HEK293T (cell line): Measurements from ENCODE around the gene MXD3.

ENCODE experiments used
- CTCF ChIA-PET: fragments of 350-600 bp; formaldehyde crosslinking; extraction: SDS; loops from one replicate; lab custom pipeline; 2021; ENCODE audit warnings: antibody characterized with exemption, inconsistent platforms; lab: Yijun Ruan, JAX
- POLR2A ChIA-PET: fragments of 350-600 bp; formaldehyde crosslinking; extraction: SDS; loops from one replicate; lab custom pipeline; 2020; ENCODE audit warnings: antibody characterized with exemption, inconsistent platforms; lab: Yijun Ruan, JAX
- DNase-seq: peaks from one replicate; pipeline ENCODE4 v3.0.0; 2012; ENCODE audit warnings: mixed read lengths; ENCODE audit errors: extremely low spot score
- ARNT ChIP-seq: fragments of 450-650 bp; IDR thresholded peaks from 2 replicates; pipeline ENCODE4 v1.6.1; 2017; ENCODE audit warnings: mild to moderate bottlenecking
- BHLHE40 ChIP-seq: fragments of 450-650 bp; IDR thresholded peaks from 2 replicates; pipeline ENCODE4 v1.6.1; 2016; ENCODE audit warnings: mild to moderate bottlenecking, moderate library complexity, borderline replicate concordance
- CTBP1 ChIP-seq: fragments of 450-650 bp; IDR thresholded peaks from 2 replicates; pipeline ENCODE4 v1.6.1; 2016; ENCODE audit warnings: borderline replicate concordance
- ELF4 ChIP-seq: fragments of 450-650 bp; IDR thresholded peaks from 2 replicates; pipeline ENCODE4 v1.6.1; 2017; ENCODE audit warnings: antibody characterized with exemption
- FOXA1 ChIP-seq: fragments of 450-650 bp; IDR thresholded peaks from 2 replicates; pipeline ENCODE4 v1.6.1; 2016; ENCODE audit warnings: mild to moderate bottlenecking
- FOXK2 ChIP-seq: fragments of 450-650 bp; IDR thresholded peaks from 2 replicates; pipeline ENCODE4 v1.6.1; 2016; ENCODE audit warnings: mild to moderate bottlenecking
- FOXM1 ChIP-seq: fragments of 450-650 bp; IDR thresholded peaks from 2 replicates; pipeline ENCODE4 v1.6.1; 2017; ENCODE audit warnings: mild to moderate bottlenecking, borderline replicate concordance
- HDGF ChIP-seq: fragments of 450-650 bp; IDR thresholded peaks from 2 replicates; pipeline ENCODE4 v1.6.1; 2017; ENCODE audit warnings: antibody characterized with exemption, borderline replicate concordance
- L3MBTL2 ChIP-seq: fragments of 450-650 bp; conservative IDR thresholded peaks from 2 replicates; pipeline ENCODE4 v1.6.1; 2016; ENCODE audit warnings: mild to moderate bottlenecking
- LEF1 ChIP-seq: fragments of 450-650 bp; IDR thresholded peaks from 2 replicates; pipeline ENCODE4 v1.6.1; 2017; ENCODE audit warnings: mild to moderate bottlenecking, borderline replicate concordance
- NFRKB ChIP-seq: fragments of 450-650 bp; IDR thresholded peaks from 2 replicates; pipeline ENCODE4 v1.6.1; 2016; ENCODE audit warnings: mild to moderate bottlenecking, moderate library complexity
- SP1 ChIP-seq: fragments of 450-650 bp; IDR thresholded peaks from 2 replicates; pipeline ENCODE4 v1.6.1; 2017
- SUZ12 ChIP-seq: fragments of 450-650 bp; IDR thresholded peaks from 2 replicates; pipeline ENCODE4 v1.6.1; 2016; ENCODE audit warnings: mild to moderate bottlenecking
- TARDBP ChIP-seq: fragments of 450-650 bp; IDR thresholded peaks from 2 replicates; pipeline ENCODE4 v1.6.1; 2016
- ZNF384 ChIP-seq: fragments of 450-650 bp; IDR thresholded peaks from 2 replicates; pipeline ENCODE4 v1.6.1; 2016
- TF ChIP-seq, protein P1 (sequence below): fragments of 450-650 bp; IDR thresholded peaks from 2 replicates; pipeline ENCODE4 v1.6.1; 2016

MXD3 gene

GRCh38 chr5:177332031-177332895, 20.6 kb upstream of the MXD3 start:
- TF ChIP-seq BHLHE40 = no peak
- TF ChIP-seq L3MBTL2 = no peak
- TF ChIP-seq LEF1 = no peak
- TF ChIP-seq FOXK2 = no peak
- TF ChIP-seq NFRKB = no peak
- TF ChIP-seq FOXA1 = no peak
- TF ChIP-seq CTBP1 = no peak
- no peak for TF ChIP-seq ARNT
- no peak for TF ChIP-seq SUZ12
- no peak for TF ChIP-seq HDGF
- TF ChIP-seq FOXM1 = no peak
- TF ChIP-seq ZNF384 = no peak
- TF ChIP-seq ELF4 = no peak
- no peak for TF ChIP-seq SP1
- no peak for TF ChIP-seq TARDBP
- TF ChIP-seq, protein P1, sequence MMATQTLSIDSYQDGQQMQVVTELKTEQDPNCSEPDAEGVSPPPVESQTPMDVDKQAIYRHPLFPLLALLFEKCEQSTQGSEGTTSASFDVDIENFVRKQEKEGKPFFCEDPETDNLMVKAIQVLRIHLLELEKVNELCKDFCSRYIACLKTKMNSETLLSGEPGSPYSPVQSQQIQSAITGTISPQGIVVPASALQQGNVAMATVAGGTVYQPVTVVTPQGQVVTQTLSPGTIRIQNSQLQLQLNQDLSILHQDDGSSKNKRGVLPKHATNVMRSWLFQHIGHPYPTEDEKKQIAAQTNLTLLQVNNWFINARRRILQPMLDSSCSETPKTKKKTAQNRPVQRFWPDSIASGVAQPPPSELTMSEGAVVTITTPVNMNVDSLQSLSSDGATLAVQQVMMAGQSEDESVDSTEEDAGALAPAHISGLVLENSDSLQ = no peak
- no peak for DNase-seq
- ChIA-PET POLR2A (interaction anchor here (1.3 kb wide), 1 partner anchor 19 kb away, joined by 6 read pairs; the partner anchor contains the start of gene LMAN2), CTCF (no interaction called here)

DNA sequence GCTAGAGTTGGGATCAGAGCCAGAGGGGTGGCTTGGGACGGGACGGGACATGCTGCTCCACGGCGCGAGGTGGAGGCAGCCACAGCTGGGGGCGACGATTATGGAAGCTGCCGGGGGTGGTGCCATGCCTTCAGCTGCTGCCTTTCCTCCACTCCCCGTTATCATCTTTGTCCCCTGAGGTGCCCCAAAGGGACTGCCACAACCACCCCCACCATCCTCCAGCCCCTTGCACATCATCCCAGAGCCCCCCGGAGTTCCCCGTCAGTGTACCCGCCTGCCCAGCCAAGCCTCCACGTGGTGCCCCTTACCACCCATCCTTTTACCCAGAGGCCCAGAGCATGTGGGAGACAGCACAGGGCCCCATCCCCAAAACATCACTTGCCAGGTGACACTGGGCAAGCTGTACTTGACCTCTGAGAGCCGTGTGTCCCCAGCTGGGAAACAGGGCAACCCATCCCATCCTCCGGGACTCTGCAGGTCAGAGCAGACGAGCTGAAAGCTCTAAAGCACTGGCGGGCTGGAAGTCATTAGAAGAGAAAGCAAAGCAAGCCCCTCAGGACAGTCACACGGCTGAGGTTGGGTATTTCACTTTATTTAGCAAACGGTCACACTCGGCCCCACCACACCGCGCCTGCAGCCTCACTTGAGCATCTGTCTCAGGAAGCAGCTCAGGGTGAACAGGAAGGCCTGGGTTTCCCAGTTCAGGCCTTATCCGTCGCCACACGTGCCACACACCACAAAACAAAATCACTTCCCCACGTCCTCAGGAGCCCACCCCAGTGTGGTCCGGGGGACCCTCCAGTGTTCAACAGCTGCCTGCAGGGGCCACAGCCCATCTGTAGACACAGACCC, 19.5 kb upstream of the MXD3 start:
- DNase-seq = no peak
- CTCF ChIA-PET = no interaction called here
- POLR2A ChIA-PET = interaction anchor here (0.8 to 1.3 kb wide), 3 partner anchors 19 to 95 kb away, joined by 3 to 6 read pairs (median 6); partner anchors contain the start of gene LMAN2
- TF ChIP-seq FOXM1 (no peak), SP1 (no peak), NFRKB (no peak), BHLHE40 (no peak), ELF4 (no peak), CTBP1 (no peak), SUZ12 (no peak), FOXA1 (no peak), L3MBTL2 (no peak), ZNF384 (no peak), HDGF (no peak), TARDBP (no peak), ARNT (no peak), FOXK2 (no peak), LEF1 (no peak)
- TF ChIP-seq, protein P1 = no peak

DNA sequence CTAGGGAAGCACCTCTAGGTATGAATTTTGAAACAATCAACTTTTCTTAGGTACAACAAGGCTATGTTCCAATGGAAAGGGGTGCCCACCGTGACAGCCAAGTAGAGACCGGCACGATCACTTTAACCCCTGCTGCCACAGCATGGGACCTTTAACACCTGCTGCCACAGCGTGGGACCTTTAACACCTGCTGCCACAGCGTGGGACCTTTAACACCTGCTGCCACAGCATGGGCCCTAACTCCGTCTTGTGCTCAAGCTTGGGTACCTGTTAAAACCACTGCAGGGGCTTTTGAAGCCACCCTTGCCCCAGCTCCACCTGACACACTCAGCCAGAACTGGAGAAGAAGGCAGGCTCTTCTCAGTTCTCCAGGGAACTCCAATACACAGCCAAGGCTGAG, 18.2 kb upstream of the MXD3 start:
- no peak for TF ChIP-seq ZNF384
- no peak for TF ChIP-seq NFRKB
- no peak for TF ChIP-seq LEF1
- no peak for TF ChIP-seq CTBP1
- no peak for TF ChIP-seq L3MBTL2
- no peak for TF ChIP-seq SP1
- TF ChIP-seq BHLHE40 = no peak
- no peak for TF ChIP-seq HDGF
- no peak for TF ChIP-seq TARDBP
- TF ChIP-seq FOXA1 = no peak
- no peak for TF ChIP-seq FOXK2
- TF ChIP-seq SUZ12 = no peak
- TF ChIP-seq, protein P1 = no peak
- TF ChIP-seq FOXM1 = no peak
- no peak for TF ChIP-seq ELF4
- no peak for TF ChIP-seq ARNT
- ChIA-PET POLR2A (no interaction called here), CTCF (no interaction called here)
- no peak for DNase-seq

- ChIA-PET POLR2A (interaction anchor here (1.5 kb wide), 1 partner anchor 23 kb away, joined by 3 read pairs; the partner anchor contains the start of gene LMAN2), CTCF (no interaction called here)
- TF ChIP-seq ELF4 (no peak), CTBP1 (no peak), TARDBP (no peak), SP1 (no peak), FOXM1 (no peak), NFRKB (no peak), ARNT (no peak), L3MBTL2 (no peak), FOXA1 (no peak), FOXK2 (no peak), HDGF (no peak), ZNF384 (no peak), LEF1 (no peak), SUZ12 (no peak), BHLHE40 (no peak)
- TF ChIP-seq, protein P1 = no peak
- DNase-seq = no peak
These were observed 17.0 kb upstream of the MXD3 start for GRCh38 chr5:177328545-177329231.
